Activated CD8-positive, alpha-beta memory T cell treated with anti-CD3 and anti-CD28 coated beads, Interleukin-2, amount 50 U/mL, for 1 hour (primary cell): ENCODE measurements around the gene RIPOR3.
"Not testable (repeated sequence)": the region's sequence is repeated elsewhere in the genome, so short reads cannot be mapped to it uniquely, and the experiment has no call there.

Source experiments
- DNase-seq: peaks from one replicate; pipeline ENCODE4 v3.0.0-alpha.2; 2020; ENCODE audit errors: extremely low read depth

The RIPOR3 gene

DNA sequence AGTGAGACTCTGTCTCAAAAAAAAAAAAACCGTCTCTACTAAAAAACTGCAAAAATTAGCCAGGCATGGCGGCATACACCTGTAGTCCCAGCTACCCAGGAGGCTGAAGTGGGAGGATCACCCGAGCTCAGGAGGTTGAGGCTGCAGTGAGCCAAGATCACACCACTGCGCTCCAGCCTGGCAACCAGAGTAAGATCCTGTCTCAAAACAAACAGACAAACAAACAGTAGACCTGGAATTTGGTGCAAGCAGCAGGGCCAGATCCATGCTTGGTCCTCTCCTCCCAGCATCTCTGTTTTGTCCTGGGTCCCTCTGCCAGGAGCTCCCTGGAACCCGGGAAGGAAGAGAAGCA lies 11.6 kb downstream of the RIPOR3 start:
- DNase-seq, result no peak

DNA sequence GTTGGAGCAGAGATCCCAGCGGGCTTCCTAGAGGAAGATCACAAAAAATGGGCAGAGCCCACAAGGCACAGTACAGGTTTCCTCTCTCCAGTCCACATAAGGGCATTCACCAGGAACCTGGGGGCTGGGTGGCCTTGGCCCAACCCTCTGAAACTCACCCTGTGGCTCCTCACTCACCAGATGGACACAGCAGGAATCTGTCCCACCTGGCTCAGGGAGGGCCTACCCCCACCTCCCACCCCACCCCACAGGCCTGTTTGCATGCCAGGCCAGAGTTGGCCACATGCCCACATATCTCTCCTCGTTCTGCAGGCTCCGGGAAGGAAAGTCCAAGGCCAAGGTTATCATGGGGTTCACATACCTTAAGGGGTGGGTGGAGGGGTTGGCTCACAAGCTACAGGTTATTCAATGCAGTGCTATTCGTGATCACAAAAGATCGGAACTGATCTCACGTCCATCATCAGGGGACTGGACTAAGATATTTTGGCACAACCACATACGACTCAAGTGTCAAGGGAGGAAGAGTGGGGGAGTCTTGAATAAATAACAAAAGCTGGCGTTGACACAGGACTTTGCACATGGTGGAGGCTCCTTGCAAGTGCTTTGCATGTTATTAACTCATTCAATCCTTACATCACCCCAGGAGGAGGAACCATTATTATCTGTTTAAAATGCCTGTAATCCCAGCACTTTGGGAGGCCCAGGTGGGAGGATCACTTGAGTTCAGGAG lies 13.0 kb downstream of the RIPOR3 start:
- DNase-seq, result no peak

DNA sequence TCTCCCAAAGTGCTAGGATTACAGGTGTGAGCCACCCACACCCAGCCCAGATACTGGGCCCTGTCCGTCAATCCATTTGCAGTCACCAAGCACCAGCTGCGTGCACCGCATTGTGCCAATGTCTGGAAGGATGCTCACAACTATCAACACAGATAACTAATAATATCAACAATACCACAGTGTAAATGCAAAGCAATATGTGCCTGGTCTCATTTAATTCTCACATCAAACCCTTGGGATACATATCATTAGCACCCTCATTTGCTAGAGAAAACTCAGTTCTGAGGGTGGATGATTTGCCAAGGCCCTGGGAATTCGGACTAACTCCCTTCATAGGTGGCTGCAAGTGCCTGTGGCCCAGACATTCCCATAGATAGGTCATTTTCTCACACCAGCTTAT lies 14.5 kb downstream of the RIPOR3 start:
- DNase-seq, result no peak

DNA sequence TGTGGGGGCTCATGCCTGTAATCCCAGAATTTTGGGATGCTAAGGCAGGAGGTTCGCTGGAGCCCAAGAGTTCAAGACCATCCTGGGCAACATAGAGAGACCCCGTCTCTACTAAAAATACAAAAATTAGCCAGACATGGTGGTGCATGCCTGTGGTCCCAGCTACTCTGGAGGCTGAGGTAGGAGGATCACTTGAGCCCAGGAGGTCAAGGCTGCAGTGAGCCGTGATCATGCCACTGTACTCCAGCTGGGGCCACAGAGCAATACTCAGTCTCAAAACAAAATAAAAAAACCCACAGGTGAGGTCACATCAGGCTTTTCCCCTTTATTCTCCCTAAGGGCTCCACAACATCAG lies 15.0 kb downstream of the RIPOR3 start:
- not testable (repeated sequence) for DNase-seq

DNA sequence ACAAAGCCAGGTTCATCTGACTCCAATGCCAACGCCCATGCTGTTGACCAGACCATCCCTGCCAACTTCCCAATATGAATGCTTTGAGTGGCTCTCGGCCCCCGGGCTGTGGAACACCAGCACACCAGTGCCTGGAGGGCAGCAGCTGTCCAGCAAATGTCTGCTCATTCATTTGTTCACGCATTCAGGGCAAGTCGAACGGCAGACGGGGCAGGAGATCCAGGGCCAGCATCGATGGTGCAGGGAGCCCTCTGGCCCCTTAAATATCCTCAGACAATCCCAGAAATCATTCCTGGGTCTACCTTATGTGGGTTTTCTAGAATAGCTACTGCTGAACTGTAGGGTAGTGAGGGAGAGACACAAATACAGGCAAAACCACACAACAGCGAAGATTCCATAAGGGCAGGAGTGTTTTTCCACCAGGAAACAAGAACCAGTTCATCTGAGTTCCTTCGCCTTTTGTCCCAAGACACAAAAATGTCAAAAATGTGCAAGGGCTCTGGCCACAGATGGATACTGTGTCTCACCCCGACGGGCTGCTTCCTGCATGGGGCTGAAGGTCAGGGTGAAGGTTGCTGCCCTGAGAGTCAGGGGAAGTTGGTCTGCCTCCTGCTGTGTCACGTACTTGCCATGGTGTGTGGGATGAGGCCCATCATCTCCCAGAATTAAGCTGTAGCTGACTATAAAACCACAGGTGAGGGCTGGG lies 15.5 kb downstream of the RIPOR3 start:
- no peak for DNase-seq

DNA sequence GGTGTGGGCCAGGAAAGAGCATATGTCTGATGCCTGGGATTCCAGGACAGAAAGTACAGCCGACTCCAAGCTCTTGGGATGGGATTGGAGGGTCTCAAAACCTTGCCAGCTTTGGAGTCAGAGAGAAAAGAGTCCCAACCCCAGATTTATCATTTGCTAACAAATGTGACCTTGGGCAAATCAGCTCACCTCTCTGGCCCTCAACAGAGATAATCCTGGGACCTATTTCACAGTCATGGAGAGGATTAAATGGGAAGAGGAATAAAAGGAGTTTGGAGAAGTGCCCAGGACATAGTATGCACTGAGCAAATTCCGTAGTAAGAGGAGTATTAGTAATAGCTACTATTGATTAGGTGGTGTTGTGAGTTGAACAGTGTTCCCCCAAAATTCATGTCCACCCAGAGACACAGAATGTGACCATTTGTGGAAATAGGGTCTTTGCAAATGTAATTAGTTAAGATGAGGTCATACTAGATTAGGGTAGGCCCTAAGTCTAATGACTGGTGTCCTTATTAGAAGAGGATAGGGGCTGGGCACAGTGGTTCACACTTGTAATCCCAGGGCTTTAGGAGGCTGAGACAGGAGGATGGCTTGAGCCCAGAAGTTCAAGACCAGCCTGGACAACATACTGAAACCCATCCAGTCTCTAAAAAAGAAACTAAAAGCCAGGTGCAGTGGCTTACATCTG lies 17.1 kb downstream of the RIPOR3 start:
- DNase-seq, result no peak

DNA sequence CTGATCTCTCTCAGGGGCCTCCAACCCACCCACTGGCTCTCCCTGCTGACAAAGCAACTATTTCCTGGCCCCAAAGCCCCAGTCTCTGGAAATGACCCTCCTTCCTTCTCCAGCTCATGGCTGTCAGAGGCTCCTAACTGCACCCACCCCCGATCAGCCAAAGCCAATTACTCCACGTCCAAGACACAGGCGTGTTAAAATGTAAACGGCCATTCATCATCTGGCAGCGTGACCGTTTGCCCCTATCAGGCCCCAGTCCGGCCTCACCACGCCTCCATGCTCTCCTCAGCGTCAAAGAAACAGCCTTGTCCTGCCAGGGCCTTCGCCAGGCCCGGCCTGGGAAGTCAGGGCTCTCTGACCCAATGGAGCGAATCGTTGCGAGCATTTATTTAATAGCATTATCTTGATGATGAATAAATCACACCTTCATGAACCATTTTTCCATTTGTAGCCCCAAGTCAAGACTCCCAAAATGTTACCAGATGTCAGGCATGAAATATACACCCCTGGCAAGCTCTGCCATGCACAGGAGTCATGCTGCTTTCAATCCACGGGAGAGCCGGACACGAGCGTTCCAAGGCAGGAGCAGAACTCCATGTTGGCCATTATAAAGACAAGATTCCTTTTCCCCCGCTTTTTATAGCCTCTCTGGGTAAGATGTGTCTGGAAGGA lies 17.7 kb downstream of the RIPOR3 start:
- no peak for DNase-seq

DNA sequence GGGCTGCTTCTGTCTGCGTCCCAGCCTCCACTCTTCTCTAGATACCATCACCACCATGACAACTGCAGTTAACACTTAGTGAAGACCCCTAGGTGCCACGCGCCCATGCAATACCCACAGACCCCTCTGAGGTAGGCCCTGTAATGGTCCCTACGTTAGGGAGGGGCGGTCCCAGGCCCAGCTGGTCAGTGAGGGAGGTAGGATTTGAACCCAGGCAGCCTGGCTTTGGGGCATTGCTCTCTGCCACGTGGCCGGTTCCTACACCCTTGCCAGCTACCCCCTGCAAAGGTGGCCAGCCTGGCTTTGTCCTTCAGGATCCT lies 18.2 kb downstream of the RIPOR3 start:
- DNase-seq, result no peak

DNA sequence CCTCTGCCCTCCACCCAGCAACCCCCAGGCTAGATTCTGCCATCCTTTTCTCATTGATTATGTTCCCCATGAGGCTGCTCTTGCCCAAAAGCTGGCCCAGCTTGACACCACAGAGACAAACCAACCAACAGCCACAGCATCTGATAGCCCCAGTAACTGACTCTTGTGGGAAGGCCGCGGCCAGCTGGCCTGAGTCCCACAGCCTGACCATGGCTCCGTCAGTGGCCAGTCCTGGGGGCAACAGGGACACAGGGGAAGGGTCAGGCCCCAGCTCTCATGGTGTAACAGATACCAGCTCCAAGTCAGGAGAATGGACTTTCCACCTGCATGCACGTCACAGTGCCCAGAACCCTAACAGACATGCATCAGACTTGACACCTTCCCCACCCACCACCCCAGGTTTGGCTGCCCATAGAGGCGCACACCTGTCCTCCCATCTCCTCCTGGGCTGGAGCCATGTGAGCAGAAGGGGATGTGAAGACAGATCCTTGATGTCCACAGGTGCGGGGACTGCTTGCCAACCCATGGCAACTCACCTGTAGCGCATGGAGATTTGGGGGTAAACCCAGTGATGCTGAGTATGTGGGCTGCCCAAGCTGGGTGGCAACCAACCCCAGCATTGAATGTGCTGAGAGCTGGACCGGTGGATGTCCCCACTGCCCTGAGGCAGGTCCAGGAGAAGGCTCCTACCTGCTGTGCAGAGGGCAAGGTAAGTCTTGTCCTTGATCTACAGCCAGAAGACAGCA lies 18.8 kb downstream of the RIPOR3 start:
- no peak for DNase-seq

DNA sequence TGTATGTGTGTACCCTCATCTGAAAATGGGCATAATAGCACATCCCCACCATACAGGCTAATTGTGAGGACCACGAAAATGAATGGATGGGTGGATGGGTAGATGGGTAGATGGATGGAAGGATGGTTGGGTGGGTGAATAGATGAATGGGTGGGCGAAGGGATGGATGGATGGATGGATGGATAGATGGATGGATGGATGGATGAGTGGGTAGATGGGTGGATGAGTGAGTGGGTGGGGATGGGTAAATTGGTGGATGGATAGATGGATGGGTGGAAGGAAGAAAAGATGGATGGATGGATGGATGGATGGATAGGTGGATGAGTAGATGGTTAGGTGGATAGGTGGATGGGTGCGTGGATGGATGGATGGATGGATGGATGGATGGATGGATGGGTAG lies 19.7 kb downstream of the RIPOR3 start:
- DNase-seq, result no peak

DNA sequence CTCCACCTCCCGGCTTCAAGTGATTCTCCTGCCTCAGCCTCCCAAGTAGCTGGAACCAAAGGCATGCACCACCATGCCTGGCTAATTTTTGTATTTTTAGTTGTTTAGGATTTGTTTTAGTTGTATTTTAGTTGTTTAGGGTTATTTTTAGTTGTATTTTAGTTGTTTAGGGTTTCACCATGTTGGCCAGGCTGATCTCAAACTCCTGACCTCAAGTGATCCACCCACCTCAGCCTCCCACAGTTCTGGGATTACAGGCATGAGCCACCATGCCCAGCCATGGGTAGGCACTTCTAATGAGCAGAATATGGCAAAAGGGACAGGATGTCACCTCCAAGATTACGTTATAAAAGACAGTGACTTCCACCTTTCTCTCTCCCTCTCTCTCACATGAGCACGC lies 20.3 kb downstream of the RIPOR3 start:
- DNase-seq, result not testable (repeated sequence)

DNA sequence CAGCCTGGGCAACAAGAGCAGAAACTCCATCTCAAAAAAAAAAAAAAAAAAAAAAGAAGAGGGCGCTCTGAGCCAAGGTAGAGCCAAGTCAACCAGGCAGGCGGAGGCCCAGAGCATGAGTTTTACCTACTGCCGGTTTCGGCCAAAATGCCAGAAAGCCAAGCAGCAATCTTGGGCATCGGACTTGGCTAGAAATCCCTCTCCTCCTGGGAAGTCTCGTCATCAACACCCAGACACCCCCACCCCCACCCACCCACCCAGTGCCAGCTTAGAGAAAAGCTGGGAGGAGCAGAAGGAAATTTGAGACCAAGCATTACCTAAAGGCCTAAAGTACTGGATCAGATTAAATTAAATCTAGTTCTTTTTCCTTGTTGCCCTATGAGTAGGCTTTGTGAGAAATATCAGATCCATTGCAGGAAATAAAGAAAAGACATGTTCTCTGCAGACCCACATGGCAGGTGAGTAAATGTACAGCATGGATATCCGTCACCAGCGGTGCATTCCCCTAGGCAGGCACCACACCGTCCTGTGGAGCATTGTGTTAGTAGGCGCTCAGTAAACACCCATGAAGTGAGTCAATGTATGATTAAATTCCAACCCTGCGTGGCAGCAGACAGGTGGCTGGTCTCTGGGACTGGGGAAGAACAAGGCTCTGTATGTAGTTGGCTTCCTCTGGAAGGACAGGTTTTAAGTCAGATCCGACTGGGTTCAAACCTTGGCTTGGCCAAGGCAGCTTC lies 21.0 kb downstream of the RIPOR3 start:
- DNase-seq, result no peak

DNA sequence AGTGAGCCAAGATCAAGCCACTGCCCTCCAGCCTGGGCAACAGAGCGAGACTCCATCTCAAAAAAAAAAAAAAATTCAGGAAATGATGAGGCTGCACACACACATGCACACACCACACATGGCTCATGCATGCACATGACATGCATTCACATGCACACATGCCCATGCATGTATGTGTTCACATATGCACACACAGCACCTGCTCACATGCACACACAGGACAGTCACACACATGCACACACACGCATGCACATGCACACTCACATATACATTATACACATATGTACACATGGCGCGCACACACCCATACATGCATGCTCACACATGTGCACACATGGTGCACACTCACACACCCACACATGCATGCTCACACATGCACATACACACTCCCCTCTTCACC lies 22.5 kb downstream of the RIPOR3 start:
- DNase-seq, result no peak

DNA sequence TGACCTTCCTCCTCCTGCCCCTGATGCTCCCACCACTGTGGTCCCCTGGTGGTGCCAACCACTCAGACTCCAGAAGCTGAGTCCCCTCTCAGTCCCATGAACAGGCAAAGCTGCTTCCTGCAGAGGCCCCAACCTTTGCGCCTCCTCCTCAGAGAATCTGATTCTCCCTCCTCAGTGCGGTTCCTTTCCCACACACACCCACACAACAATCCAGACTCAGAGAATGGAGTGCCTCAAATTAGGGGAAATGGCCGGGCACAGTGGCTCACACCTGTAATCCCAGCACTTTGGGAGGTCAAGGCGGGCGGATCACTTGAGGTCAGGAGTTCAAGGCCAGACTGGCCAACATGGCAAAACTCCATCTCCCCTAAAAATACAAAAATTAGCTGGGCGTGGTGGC lies 23.0 kb downstream of the RIPOR3 start:
- DNase-seq, result no peak

DNA sequence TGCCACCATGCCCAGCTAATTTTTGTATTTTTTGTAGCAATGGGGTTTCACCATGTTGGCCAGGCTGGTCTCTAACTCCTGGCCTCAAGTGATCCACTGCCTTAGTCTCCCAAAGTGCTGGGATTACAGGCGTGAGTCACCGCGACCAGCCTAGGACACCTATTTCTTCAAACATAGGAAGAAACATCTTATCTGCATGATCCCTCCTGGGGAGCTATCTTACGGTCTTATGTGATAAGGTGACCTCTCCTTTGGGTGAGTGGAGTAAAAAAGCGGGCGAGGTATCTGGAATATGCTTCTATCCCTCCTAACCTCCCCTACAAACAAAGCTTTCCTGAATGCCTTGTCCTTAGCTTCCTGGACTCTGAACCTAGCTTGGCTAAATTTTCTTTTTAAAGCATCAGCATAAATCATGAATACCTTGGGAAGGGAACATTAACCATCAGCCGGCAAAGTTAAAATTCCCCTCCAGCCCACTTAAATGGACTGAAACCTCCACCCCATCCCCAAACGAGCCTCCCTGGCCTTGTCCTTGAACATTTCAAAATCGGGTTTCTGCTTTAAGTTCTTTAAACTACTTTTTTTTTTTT lies 24.5 kb downstream of the RIPOR3 start:
- DNase-seq, result no peak

DNA sequence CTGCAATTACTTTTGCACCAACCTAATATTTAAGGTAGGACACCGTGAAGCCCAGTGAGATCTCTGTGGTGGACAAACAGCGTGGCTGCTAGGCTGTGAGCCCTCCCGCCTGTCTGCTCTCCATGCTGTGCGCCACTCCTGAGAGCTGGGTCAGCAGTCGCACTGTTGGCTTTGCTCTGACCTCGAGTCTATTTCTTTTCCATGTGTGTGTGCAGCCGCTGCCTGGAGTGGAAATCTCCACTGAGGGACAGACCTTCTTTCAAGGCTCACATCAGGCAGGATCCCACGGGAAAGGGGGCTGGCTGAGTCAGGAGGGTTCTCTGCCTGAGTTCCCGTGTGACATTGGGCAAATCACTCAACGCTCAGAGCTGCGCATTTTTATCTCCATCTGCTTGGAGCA lies 27.1 kb downstream of the RIPOR3 start:
- DNase-seq, result no peak

DNA sequence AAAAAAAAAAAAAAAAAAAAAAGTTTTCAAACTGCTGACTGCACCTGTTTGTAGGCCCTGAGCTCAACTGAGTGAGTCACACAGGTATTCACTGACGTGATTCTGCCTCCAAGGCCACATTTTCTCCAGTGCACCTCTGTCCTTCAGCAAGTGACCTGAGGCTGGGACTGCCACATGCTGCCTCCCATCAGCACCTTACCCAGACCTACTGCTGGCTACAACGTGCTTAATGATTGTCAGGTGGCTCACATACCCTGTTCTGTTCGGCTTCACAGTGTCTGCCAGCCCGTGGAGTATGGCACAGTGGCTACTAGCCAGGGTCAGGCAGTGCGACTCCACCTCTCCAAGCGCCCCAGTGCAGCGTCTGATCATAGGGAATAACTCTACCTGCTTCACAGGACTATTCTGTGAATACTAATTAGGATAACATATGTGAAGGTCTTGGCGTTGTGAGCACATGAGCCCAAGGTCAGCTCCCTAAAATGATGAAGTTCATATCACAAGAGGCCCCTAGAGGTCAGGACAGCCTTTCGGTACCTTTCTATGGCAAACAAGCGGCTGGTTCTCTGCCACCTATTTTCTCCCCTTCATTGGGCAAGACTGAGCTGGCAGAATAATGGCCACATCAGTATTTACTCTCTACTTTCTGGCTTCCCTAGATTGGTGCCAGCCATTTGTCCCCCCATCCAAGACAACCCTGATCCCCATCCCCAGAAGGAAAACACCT lies 28.1 kb downstream of the RIPOR3 start:
- DNase-seq, result no peak

DNA sequence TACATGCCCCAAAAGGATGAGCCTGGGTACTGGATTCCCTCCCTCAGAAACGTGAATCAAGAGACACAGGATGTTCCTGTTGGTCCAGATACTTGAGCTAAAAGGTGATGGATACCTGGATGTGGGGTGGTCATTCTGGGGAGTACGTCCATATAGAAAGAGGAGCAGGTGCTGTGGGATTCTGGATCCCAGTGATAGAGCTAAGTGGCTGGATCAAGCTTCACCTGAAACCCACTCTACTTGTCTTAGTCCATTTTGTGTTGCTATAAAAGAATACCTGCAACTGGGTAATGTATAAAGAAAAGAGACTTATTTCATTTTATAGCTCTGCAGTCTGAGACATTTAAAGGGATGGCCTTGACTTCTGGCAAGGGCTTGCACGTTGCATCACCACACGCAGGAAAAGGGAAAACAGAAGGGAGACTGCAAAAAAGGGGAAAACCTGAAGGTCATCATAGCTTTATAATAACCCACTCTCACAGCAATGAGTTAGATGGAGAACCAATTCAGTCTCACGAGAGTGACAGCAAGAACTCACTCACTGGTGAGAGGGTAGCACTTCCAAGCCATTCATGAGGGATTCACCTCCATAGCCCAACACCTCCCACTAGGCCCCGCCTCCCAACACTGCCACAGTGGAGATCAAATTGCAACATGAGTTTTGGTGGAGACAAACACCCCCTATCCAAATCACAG lies 31.2 kb downstream of the RIPOR3 start:
- no peak for DNase-seq

DNA sequence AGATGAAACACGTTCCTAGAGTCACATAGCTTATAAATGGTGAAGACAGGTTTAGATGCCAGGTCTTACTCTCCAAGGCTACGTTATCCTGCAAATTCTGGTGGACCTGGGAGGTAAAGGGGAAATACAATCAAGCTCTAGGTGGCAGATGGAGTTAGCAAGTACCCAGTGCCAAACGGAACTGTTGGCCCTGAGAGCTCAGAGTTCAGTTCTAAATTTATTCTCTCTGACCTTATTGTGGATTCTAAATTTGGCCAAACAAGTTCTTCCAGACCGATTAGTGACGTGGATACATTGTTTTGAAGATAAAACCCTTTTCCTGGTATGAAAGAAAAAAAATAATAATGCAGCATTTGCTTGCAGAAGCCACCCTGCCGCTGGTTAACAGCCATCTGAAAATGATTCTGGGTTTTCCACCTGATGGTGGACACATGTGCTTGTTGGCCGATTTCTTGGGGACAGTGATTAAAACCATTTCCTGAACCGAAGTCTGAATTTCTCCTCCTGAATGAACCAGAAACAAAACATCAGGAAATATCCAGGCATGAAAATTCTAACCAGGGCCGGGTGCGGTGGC lies 32.5 kb downstream of the RIPOR3 start:
- DNase-seq, result no peak
